B cell (primary cell): ENCODE measurements around the gene CXADR.

ENCODE experiments used
- EZH2 ChIP-seq: IDR thresholded peaks from 2 replicates; pipeline ENCODE4 v1.6.1; 2012; ENCODE audit warnings: borderline replicate concordance, low read depth, mild to moderate bottlenecking, moderate library complexity, low read length; ENCODE audit not compliant: insufficient read depth, poor library complexity, severe bottlenecking
- TF ChIP-seq, protein P1 (sequence below): fragments of 200-600 bp; IDR thresholded peaks from one replicate; pipeline ENCODE4 v1.8.0; 2022; ENCODE audit warnings: antibody characterized with exemption, mild to moderate bottlenecking

DNA sequence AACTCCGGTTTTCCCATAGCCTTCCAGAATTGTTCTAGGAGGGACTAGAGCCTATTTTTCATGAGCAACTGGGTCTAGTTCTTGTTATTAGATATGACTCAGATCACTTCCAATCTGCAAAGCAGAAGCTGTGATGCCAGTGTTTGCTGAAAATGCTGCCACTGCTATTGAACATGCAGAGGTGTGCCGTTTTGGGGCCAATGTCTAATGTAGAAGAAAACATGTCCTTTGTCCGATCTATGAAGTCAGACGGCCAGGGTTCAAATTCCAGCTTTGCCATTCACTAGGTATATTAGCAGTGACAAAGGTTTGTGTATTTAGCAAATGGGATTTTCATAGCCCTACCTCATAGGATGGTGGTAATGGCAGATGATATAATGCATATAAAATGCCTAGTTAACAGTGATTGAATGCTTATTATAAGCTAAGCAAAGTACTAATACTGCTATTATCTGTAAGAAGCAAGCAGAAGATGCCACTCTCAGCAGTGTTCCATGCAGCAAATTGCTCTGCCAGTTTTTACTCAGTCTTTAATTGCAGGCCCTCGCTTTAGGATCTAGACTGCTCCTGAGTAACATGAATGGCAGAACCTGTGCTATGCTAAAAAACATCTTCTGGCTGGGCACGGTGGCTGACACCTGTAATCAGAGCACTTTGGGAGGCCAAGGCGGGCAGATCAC lies 40.1 kb upstream of the CXADR start:
- TF ChIP-seq, protein P1, sequence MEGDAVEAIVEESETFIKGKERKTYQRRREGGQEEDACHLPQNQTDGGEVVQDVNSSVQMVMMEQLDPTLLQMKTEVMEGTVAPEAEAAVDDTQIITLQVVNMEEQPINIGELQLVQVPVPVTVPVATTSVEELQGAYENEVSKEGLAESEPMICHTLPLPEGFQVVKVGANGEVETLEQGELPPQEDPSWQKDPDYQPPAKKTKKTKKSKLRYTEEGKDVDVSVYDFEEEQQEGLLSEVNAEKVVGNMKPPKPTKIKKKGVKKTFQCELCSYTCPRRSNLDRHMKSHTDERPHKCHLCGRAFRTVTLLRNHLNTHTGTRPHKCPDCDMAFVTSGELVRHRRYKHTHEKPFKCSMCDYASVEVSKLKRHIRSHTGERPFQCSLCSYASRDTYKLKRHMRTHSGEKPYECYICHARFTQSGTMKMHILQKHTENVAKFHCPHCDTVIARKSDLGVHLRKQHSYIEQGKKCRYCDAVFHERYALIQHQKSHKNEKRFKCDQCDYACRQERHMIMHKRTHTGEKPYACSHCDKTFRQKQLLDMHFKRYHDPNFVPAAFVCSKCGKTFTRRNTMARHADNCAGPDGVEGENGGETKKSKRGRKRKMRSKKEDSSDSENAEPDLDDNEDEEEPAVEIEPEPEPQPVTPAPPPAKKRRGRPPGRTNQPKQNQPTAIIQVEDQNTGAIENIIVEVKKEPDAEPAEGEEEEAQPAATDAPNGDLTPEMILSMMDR: no peak
- no peak for TF ChIP-seq EZH2
